Skeletal muscle satellite cell (primary cell): Measurements from ENCODE around the gene EPB41.
A peak's percentile ranks its signal among the peaks of the same experiment; 100 is the strongest.

ENCODE experiments used
- H3K27me3 ChIP-seq: 2 replicates; pipeline ENCODE4 v1.7.0; 2013; ENCODE audit warnings: low read length; ENCODE audit not compliant: control insufficient read depth, insufficient read depth
- H3K36me3 ChIP-seq: 2 replicates; pipeline ENCODE4 v1.7.0; 2013; ENCODE audit warnings: mild to moderate bottlenecking, control low read depth, low read length; ENCODE audit not compliant: insufficient read depth
- H3K4me1 ChIP-seq: 2 replicates; pipeline ENCODE4 v1.7.0; 2013; ENCODE audit warnings: low read length; ENCODE audit not compliant: control insufficient read depth, insufficient read depth
- H3K4me2 ChIP-seq: 2 replicates; pipeline ENCODE4 v1.7.0; 2013; ENCODE audit warnings: mild to moderate bottlenecking, low read length
- H3K4me3 ChIP-seq: 2 replicates; pipeline ENCODE4 v1.7.0; 2013; ENCODE audit warnings: low read length
- H3K9ac ChIP-seq: 2 replicates; pipeline ENCODE4 v1.7.0; 2013; ENCODE audit warnings: mild to moderate bottlenecking, low read depth, low read length, moderate library complexity
- H3K9me3 ChIP-seq: replicated peaks from 2 replicates; pipeline ENCODE4 v1.7.0; 2013; ENCODE audit warnings: mild to moderate bottlenecking, control low read depth, low read length

The EPB41 gene

DNA sequence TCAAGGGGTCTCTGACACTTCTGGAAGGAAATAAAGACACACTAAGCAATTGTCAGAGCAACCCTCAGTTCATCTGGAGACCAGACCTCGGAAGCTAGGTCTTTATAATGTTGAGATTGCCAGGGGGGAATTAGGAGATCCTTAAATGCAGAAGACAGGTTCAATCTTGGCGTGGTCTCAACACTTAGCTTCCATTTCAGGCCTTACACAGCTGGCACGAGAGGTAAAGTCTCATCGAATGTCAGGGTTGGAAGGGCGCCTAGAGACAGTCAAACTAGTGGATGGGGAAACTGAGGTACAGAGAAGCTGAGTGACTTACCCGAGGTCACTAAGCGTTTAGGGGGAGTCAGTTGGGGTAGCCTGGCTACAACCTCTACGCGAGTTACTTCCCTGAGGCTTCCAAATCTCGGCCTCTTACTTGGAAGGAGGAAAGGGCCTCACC lies 562 bp upstream of the EPB41 start:
- Histone ChIP-seq H3K27me3 (peaks cover 7% of the 10 kb centered on the region), H3K36me3 (no peaks in the 10 kb centered on the region), H3K4me2 (peak overlapping the region; percentile 85), H3K9me3 (no peaks in the 10 kb centered on the region), H3K4me3 (peak overlapping the region; percentile 63), H3K9ac (peak overlapping the region; percentile 27), H3K4me1 (peaks cover 12% of the 10 kb centered on the region)

DNA sequence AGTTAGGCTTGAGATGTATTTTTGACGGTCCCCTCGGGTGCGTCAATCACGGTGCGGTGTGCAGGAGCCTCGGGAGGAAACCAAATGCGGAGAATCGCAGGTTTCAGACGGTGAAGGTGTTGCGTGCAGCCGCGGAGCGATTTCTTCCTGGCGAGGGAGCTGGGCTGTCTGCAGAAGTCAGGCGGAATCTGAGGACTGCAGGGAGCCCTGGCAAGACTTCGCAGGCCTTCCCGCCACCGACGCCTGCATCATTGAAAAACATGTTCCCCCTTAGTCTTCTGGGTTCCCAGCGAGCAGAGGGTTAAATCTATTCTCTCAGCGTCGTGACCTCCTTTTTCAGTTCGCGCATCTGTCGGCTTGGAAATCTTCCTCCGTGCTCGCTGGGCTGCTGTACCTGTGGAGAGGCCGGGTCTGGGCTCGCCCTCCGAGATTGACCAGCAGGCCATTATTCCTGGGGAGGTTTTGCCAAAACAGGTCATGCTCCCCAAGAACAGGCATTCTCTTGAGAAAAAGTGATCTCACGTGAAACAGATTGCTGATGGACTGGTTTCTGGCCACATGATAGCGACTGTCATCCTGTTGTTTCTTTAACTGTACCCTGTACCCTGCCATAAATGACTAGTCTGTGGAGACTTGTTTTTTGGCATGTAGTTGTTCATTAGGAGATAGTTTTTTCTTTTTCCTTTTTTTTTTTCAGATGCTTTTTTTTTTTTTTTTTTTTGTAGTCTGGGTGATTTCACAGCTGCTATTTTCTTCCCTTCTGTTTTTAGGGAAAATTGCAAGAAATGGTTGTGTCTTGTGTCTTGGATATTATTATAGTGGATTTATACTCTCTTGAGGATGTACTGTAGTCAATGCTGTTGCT lies 894 bp downstream of the EPB41 start:
- no peaks in the 10 kb centered on the region for H3K36me3 ChIP-seq
- H3K4me3 ChIP-seq = peak overlapping the region; percentile 63
- peak overlapping the region; percentile 85 for H3K4me2 ChIP-seq
- peaks cover 12% of the 10 kb centered on the region for H3K4me1 ChIP-seq
- H3K9me3 ChIP-seq = no peaks in the 10 kb centered on the region
- H3K27me3 ChIP-seq = peaks cover 7% of the 10 kb centered on the region
- H3K9ac ChIP-seq = peak overlapping the region; percentile 41

DNA sequence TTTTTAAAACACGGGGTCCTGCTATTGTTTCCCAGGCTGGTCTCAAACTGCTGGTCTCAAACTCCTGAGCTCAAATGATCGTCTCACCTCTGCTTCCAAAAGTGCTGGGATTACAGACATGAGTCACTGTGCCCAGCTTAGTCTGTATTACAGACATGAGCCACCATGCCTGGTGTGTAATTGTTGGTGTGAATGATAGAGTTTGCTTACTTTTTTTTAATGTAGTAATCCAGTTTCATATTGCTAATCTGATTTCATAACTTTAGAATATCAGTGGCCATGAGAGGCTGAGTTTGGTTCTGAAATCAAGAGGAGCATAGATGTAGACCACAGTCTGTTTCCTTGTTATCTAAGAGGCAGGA lies 3.4 kb downstream of the EPB41 start:
- no peaks in the 10 kb centered on the region for H3K9me3 ChIP-seq
- H3K4me2 ChIP-seq = no peak overlapping the region
- H3K9ac ChIP-seq = no peak overlapping the region
- peaks cover 7% of the 10 kb centered on the region for H3K27me3 ChIP-seq
- no peak overlapping the region for H3K4me3 ChIP-seq
- H3K36me3 ChIP-seq = no peaks in the 10 kb centered on the region
- peaks cover 12% of the 10 kb centered on the region for H3K4me1 ChIP-seq

DNA sequence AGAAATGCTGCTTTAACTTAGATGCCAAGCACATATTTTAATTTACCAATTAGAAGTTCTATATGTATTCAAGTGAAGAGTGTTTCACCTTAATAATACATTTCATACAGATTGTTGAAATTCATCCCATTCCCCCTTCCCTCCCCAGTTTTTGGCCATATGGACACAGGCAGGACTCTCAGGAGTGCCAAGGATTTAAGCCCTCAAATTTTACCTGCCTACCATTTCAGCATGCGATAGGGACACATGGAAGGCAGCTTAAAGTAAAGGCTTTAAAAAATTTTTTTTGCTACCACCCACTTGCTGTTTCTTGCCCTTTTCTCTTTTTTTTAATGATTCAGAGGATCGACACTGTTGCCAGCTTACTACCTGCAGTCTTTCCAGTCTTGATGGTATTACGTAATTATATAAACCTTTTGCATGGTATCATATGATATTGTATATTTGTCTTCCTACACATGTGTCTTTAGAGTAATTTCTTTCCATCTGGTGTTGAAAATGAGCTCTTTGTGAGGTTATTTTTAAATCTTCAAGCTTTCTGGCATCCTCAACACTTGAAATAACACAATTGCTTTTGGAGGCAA lies 7.0 kb downstream of the EPB41 start:
- H3K4me2 ChIP-seq = no peak overlapping the region
- no peaks in the 10 kb centered on the region for H3K9me3 ChIP-seq
- no peaks in the 10 kb centered on the region for H3K4me1 ChIP-seq
- H3K4me3 ChIP-seq = no peak overlapping the region
- H3K36me3 ChIP-seq = no peaks in the 10 kb centered on the region
- no peaks in the 10 kb centered on the region for H3K27me3 ChIP-seq
- H3K9ac ChIP-seq = no peak overlapping the region

DNA sequence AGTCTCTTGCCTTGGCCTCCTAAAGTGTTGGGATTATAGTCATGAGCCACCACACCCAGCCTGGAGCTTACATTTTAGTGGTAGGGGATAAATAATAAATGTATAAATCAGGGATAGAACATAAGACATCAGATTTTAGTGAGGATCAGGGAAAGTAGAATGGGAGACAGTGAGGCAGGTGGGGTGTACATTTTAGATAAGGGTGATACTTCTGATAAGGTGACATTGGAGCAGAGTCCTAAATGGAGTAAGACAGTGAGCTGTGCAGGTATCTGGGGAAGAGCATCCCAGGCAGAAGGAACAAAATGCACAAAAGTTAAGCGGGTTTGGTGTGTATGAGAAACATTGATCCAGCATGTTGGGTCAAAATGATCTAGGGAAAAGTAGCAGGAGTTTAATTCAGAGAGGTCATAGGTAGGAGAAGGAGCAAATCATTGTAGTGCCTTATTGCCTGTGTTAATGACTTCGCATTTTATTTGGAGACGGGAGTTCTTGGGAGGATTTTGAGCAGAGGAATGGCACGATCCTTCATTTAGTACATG lies 11.1 kb downstream of the EPB41 start:
- Histone ChIP-seq H3K9ac (no peak overlapping the region), H3K4me2 (no peak overlapping the region), H3K27me3 (no peaks in the 10 kb centered on the region), H3K36me3 (no peaks in the 10 kb centered on the region), H3K4me1 (no peaks in the 10 kb centered on the region), H3K9me3 (no peaks in the 10 kb centered on the region), H3K4me3 (no peak overlapping the region)

DNA sequence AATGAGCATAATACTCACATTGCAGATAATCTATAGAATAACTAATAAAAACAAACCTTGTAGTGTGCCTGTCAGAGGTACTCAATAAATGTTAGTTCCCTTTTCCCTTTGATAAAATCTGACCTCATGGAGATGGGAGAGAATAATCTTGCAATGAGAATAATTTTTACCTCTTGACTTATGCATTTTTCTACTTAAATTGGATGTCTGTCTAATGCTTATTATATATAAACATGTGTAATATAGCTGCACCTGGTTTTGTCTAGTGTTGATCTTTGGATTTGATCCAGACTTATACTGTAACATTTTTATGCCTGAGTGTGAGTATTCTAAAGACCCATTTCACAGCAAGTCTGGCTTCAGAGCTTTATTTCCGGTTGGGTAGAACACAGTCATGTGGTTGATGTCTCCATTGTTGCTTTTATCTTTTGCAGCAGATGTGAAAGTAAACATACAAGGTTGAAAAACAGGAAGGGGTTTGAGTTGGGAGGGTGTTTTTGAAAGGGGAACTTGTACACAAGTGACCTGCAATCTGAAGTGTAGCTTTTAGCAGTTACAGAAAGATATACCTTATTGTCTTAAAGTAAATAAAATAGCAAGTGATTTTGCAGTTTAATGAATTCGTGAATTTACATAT lies 12.4 kb downstream of the EPB41 start:
- Histone ChIP-seq H3K27me3 (no peaks in the 10 kb centered on the region), H3K4me3 (no peak overlapping the region), H3K4me2 (no peak overlapping the region), H3K9ac (no peak overlapping the region), H3K36me3 (no peaks in the 10 kb centered on the region), H3K4me1 (no peaks in the 10 kb centered on the region), H3K9me3 (no peaks in the 10 kb centered on the region)

DNA sequence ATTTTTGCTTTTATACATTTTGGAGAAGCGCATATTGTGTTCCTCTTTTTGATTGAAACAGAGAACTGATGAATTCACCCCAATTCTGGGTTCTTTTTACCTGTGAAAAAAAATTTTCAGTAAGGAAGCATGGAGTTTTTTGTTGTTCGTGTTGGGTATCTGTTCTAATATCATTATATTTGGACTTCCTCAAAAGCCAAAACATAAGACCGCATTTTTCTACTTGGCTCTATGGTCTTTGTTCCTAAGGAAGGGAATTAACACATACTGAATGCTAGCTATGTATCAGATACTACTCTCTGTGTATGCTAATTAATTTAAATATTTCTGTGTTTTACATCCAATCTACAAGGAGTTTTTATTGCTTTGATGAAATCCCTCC lies 12.9 kb downstream of the EPB41 start:
- H3K9me3 ChIP-seq = no peaks in the 10 kb centered on the region
- H3K9ac ChIP-seq = no peak overlapping the region
- no peak overlapping the region for H3K4me3 ChIP-seq
- H3K36me3 ChIP-seq = no peaks in the 10 kb centered on the region
- H3K4me2 ChIP-seq = no peak overlapping the region
- H3K4me1 ChIP-seq = no peaks in the 10 kb centered on the region
- no peaks in the 10 kb centered on the region for H3K27me3 ChIP-seq

DNA sequence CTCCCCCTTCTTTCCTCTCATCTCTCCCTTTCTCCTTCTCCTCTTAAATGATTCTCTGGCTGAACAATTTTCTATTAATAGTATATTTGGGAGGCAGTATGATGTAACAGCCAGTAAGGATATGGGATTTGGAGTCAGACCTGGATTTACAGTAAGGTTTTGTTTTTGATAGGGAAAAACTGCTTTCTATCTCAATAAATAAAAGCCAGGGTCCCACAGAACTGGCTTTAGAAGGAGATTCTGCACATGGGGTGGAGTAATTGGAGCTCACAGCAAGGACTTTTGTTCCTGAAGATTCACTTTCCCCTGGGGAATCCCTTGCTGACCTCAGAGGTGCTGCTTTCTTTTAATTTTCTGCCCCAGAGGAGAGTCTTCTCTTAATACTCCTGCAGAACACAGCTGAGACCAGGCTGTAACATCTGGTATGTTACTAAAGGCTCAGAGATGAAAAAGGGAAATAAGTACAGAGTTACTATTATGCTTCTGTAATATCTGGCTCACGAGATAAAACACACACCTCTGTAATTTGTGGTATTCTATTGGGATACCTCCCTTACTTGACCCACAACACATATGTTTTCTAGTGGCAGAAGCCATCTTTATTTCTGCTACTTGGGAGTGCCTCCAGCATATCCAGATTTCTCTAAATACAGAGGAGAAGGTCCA lies 13.4 kb downstream of the EPB41 start:
- Histone ChIP-seq H3K9ac (no peak overlapping the region), H3K27me3 (no peaks in the 10 kb centered on the region), H3K9me3 (no peaks in the 10 kb centered on the region), H3K4me1 (no peaks in the 10 kb centered on the region), H3K4me2 (no peak overlapping the region), H3K4me3 (no peak overlapping the region), H3K36me3 (no peaks in the 10 kb centered on the region)

DNA sequence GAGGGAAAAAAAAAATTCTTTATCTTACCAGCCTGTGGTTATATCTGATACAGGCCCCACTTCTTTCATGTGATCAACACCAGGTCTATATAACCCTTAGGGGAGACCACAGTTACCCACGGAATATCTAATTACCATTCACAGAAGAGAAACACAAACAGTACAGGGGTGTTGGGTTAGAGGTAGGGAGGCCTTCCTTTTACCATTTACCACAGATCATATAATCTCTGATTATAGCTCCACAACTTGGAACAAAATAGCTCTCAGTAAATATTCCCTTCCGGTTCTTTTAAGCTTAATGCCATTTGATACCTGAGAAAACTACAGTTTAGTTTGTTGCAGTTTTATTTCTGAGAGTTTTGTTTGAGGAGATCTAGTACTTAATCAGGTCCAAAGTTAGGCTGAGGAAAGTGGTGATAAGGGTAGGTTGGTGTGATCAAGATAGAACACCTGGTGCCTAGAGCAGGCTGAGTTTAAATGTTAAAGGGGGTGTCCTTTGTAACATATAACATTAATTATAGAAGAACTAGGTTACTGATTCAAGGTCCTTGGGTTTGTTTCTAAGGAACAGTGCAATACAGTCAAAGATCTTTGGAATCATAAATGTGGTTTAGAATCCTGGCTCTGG lies 14.1 kb downstream of the EPB41 start:
- Histone ChIP-seq H3K36me3 (no peaks in the 10 kb centered on the region), H3K9ac (no peak overlapping the region), H3K4me3 (no peak overlapping the region), H3K4me2 (no peak overlapping the region), H3K27me3 (no peaks in the 10 kb centered on the region), H3K9me3 (no peaks in the 10 kb centered on the region), H3K4me1 (no peaks in the 10 kb centered on the region)

DNA sequence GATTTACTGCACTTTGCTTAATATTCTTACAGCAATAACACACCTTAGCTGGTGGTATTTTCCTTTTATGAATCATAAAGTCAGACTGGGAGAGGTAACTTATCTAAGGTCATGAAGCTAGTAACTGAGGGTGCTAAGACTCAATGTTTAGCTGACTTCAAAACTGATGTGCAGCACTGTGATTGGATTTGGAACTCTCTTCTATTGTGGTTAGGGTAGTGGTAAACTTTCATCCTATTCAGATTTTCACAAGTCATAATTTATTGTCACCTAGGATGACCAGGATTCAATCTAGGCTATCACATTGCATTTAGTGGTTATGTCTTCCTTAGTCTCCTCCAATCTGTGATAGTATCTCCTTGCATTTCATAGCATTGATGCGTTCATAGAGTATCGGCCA lies 18.9 kb downstream of the EPB41 start:
- H3K4me1 ChIP-seq = no peaks in the 10 kb centered on the region
- H3K27me3 ChIP-seq = no peaks in the 10 kb centered on the region
- H3K36me3 ChIP-seq = no peaks in the 10 kb centered on the region
- no peak overlapping the region for H3K9ac ChIP-seq
- H3K4me2 ChIP-seq = no peak overlapping the region
- H3K9me3 ChIP-seq = no peaks in the 10 kb centered on the region
- no peak overlapping the region for H3K4me3 ChIP-seq

DNA sequence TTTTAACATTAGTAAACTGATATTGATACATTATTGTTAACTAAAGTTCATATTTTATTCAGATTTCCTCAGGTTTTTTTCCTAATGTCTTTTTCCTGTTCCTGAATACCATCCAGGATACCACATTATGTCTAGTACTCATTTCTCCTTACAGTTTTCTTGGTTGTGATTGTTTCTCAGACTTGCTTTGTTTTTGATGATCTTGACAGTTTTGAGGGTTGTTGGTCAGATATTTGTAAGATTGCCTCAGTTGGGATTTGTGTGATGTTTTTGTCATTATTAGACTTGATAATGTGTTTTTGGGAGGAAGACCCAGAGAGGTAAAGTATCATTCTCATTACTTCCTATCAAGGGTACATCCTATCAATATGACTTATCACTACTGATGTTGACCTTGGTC lies 19.5 kb downstream of the EPB41 start:
- no peaks in the 10 kb centered on the region for H3K9me3 ChIP-seq
- H3K9ac ChIP-seq = no peak overlapping the region
- no peaks in the 10 kb centered on the region for H3K27me3 ChIP-seq
- H3K4me3 ChIP-seq = no peak overlapping the region
- H3K36me3 ChIP-seq = no peaks in the 10 kb centered on the region
- no peaks in the 10 kb centered on the region for H3K4me1 ChIP-seq
- no peak overlapping the region for H3K4me2 ChIP-seq
